Measurements from ENCODE around the gene ADAMTS8.

ADAMTS8 gene

DNA sequence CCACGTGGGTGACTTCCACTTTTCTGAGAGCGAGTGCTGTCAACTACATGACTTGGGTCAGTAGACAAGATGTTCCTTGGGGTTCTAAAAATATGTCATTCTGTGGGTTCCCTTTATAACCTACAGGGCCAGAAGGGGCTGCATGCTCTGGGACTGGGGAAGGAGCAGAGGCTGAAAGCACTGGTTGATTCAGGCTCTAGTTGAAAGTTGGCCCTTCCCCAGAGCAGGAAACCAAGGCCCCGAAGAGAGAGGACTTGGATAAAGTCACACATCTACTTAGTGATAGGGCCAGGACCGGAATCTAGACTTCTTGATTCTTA, 30.0 kb upstream of the ADAMTS8 start:
- DNase-seq, result no peak
- Histone ChIP-seq H4K20me1 (ENCODE audit: insufficient read depth, low read length) (no peaks in the 10 kb centered on the region), H3K9me2 (replicated peaks; ENCODE audit: insufficient read depth, low read length) (no peaks in the 10 kb centered on the region), H3K9me3 (replicated peaks; ENCODE audit: insufficient read depth, low read length) (no peaks in the 10 kb centered on the region), H3K79me2 (ENCODE audit: low read length) (no peaks in the 10 kb centered on the region), H3K27ac (ENCODE audit: low read length) (no peak overlapping the region), H3K4me1 (ENCODE audit: low read length) (no peaks in the 10 kb centered on the region), H3K9ac (ENCODE audit: low read length) (no peak overlapping the region), H3F3A (ENCODE audit: insufficient read depth, low read length) (no peaks in the 10 kb centered on the region), H3K4me3 (ENCODE audit: low read length) (no peak overlapping the region), H3K4me2 (ENCODE audit: low read depth, low read length) (no peak overlapping the region), H2AFZ (ENCODE audit: low read length) (no peak overlapping the region), H3K27me3 (replicated peaks; ENCODE audit: insufficient read depth, low read length) (no peaks in the 10 kb centered on the region), H3K36me3 (replicated peaks; ENCODE audit: insufficient read depth, low read length) (no peaks in the 10 kb centered on the region)
- TF ChIP-seq, protein P1, sequence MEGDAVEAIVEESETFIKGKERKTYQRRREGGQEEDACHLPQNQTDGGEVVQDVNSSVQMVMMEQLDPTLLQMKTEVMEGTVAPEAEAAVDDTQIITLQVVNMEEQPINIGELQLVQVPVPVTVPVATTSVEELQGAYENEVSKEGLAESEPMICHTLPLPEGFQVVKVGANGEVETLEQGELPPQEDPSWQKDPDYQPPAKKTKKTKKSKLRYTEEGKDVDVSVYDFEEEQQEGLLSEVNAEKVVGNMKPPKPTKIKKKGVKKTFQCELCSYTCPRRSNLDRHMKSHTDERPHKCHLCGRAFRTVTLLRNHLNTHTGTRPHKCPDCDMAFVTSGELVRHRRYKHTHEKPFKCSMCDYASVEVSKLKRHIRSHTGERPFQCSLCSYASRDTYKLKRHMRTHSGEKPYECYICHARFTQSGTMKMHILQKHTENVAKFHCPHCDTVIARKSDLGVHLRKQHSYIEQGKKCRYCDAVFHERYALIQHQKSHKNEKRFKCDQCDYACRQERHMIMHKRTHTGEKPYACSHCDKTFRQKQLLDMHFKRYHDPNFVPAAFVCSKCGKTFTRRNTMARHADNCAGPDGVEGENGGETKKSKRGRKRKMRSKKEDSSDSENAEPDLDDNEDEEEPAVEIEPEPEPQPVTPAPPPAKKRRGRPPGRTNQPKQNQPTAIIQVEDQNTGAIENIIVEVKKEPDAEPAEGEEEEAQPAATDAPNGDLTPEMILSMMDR (IDR thresholded peaks at IDR 0.05; ENCODE audit: low read length), result no peak
- no peak for TF ChIP-seq EZH2phosphoT487 (IDR thresholded peaks at IDR 0.05; ENCODE audit: low read length)
- no peak for TF ChIP-seq EZH2 (optimal IDR thresholded peaks at IDR 0.05; ENCODE audit: low read depth, low read length)

DNA sequence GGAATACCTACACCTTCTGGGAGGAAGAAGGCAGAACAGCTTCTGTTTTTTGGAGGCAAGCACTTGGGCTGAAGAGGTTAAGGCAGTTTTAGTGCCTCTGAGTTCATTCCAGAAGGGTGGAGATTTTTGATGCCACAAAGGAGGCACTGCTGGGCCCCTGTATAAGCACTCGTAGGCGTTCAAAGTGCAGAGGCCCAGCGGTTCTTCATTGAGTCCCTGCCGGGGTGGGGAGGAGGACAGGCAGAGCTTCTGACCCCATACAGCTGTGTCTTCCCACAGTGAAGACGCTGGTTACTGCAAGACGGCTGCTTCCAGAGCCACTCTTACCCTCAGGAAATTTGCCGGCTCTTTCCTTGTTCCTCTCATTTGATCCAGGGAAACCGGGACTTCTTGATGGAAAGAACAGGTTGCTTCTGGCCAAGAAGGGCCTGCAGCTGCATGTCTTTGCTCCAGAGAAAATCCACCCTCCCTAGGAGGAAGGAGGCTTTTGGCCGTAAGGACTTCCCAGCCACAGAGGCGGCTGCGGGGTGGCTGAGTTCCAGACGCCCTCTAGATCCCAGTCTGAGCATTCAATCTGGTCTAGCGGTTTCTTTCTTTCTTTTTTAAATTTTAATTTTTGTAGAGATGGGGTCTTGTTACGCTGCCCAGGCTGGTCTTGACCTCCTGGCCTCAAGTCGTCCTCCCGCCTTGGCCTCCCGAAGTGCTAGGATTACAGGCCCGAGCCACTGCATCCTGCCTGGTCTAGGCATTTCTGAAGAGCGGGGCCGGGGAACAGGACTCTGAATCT, 29.4 kb upstream of the ADAMTS8 start:
- Histone ChIP-seq H3K27me3 (replicated peaks; ENCODE audit: insufficient read depth, low read length) (no peaks in the 10 kb centered on the region), H2AFZ (ENCODE audit: low read length) (no peak overlapping the region), H3K9me3 (replicated peaks; ENCODE audit: insufficient read depth, low read length) (no peaks in the 10 kb centered on the region), H3K4me3 (ENCODE audit: low read length) (no peak overlapping the region), H3K9me2 (replicated peaks; ENCODE audit: insufficient read depth, low read length) (no peaks in the 10 kb centered on the region), H3K9ac (ENCODE audit: low read length) (no peak overlapping the region), H3K27ac (ENCODE audit: low read length) (no peak overlapping the region), H3F3A (ENCODE audit: insufficient read depth, low read length) (no peaks in the 10 kb centered on the region), H3K4me2 (ENCODE audit: low read depth, low read length) (no peak overlapping the region), H3K36me3 (replicated peaks; ENCODE audit: insufficient read depth, low read length) (no peaks in the 10 kb centered on the region), H3K79me2 (ENCODE audit: low read length) (no peaks in the 10 kb centered on the region), H4K20me1 (ENCODE audit: insufficient read depth, low read length) (no peaks in the 10 kb centered on the region), H3K4me1 (ENCODE audit: low read length) (no peaks in the 10 kb centered on the region)
- TF ChIP-seq, protein P1 (IDR thresholded peaks at IDR 0.05; ENCODE audit: low read length), result no peak
- TF ChIP-seq EZH2 (optimal IDR thresholded peaks at IDR 0.05; ENCODE audit: low read depth, low read length), result no peak
- TF ChIP-seq EZH2phosphoT487 (IDR thresholded peaks at IDR 0.05; ENCODE audit: low read length), result no peak
- DNase-seq, result no peak

DNA sequence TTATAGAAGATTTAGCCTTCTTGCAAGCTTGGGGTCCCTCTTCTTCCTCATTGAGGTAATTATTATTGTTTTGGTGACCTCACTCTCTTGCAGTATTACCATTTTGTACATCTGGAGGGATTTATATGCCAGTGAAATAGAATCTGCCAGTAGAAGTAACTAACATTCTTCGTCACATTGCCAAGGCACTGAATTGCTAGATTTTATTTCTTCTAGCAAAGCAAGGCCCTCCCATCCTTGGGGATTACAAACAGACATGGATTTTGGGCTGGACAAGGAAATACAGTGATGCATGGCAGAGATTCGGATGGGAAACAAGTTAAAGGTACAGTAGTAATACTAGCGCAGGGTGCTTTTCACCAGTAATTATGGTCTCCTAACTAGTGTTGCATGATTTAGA, 27.9 kb upstream of the ADAMTS8 start:
- no peak for DNase-seq
- Histone ChIP-seq H3K4me2 (ENCODE audit: low read depth, low read length) (no peak overlapping the region), H3K9ac (ENCODE audit: low read length) (no peak overlapping the region), H3K27ac (ENCODE audit: low read length) (no peak overlapping the region), H3K4me1 (ENCODE audit: low read length) (no peaks in the 10 kb centered on the region), H3K9me3 (replicated peaks; ENCODE audit: insufficient read depth, low read length) (no peaks in the 10 kb centered on the region), H4K20me1 (ENCODE audit: insufficient read depth, low read length) (no peaks in the 10 kb centered on the region), H3K27me3 (replicated peaks; ENCODE audit: insufficient read depth, low read length) (no peaks in the 10 kb centered on the region), H3F3A (ENCODE audit: insufficient read depth, low read length) (no peaks in the 10 kb centered on the region), H3K4me3 (ENCODE audit: low read length) (no peak overlapping the region), H2AFZ (ENCODE audit: low read length) (no peak overlapping the region), H3K36me3 (replicated peaks; ENCODE audit: insufficient read depth, low read length) (no peaks in the 10 kb centered on the region), H3K9me2 (replicated peaks; ENCODE audit: insufficient read depth, low read length) (no peaks in the 10 kb centered on the region), H3K79me2 (ENCODE audit: low read length) (no peaks in the 10 kb centered on the region)
- TF ChIP-seq EZH2phosphoT487 (IDR thresholded peaks at IDR 0.05; ENCODE audit: low read length) (no peak), EZH2 (optimal IDR thresholded peaks at IDR 0.05; ENCODE audit: low read depth, low read length) (no peak)
- TF ChIP-seq, protein P1 (IDR thresholded peaks at IDR 0.05; ENCODE audit: low read length), result no peak

Data from MM.1S (cell line).